ENCODE measurements around the gene KAT6B. TPM values are rescaled to one million over a fixed set of nuclear protein-coding genes. Genes with fewer than 3 reads are reported as not detected.

The KAT6B gene
- total RNA-seq, 2 experiments from 2014 or later, result 22.8 to 24.8 TPM

DNA sequence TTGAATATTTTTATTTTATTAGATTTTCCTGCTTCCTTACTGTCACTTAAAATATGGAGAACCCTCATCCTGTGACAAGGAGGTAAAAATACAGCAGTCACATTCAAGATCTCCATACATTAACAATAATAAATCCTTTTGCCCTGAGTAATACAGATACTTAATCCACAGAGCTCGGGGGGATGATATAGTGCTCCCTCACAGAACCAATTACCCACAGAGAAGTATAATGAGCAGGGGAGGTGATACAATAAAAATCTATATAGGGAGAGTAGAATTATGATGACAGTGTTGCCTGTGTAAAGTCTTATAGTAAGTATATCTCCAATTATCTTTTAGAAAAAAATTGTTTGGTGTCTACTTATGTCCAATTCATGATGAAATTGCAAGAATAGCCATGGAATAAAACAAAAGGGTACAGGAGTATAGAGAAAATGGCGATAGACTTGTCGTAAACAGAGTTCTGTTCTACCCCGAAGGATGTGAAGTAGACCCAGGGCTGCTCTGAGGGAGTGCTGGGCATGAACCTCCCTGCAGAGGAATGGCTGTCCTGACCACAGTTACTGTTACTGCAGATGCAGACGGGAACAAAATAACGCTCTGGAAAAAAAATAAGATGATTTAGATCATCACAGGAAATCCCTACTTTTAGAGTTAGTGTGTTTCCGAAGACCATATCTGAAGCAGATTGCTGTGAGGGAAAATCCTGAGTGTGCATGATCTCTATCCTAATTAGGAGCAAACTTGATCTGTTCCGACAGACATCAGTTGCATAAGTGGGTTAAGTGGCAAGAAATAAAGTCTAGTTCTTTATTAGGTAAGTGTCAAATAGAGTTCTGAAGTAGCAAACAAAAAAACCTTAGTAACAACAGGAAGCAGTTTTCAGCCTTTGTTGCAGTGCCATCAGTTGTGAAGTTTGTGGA, 123.7 kb downstream of the KAT6B start:
- H3K36me3 Mint-ChIP-seq (ENCODE audit: low read depth), result peaks cover 2% of the 10 kb centered on the region
- POLR2A ChIA-PET, result interaction anchor here (0.5 to 1.3 kb wide), 2 partner anchors 10 to 36 kb away, joined by 3 read pairs; no protein-coding TSS in a partner anchor
- CTCF ChIA-PET, result interaction anchor here (0.9 kb wide), 1 partner anchor 10 kb away, joined by 3 read pairs; no protein-coding TSS in a partner anchor
- H3K9me3 Mint-ChIP-seq, result no peaks in the 10 kb centered on the region
- intact Hi-C loops (cut with micrococcal nuclease), result no loop called here
- peak overlapping the region; percentile 40 for H3K27ac Mint-ChIP-seq
- H3K4me3 Mint-ChIP-seq, result no peak overlapping the region
- no peak for DNase-seq
- H3K4me1 Mint-ChIP-seq (ENCODE audit: low read depth), result peaks cover 45% of the 10 kb centered on the region
- ATAC-seq, result peak; percentile 45
- TF ChIP-seq, protein P1, sequence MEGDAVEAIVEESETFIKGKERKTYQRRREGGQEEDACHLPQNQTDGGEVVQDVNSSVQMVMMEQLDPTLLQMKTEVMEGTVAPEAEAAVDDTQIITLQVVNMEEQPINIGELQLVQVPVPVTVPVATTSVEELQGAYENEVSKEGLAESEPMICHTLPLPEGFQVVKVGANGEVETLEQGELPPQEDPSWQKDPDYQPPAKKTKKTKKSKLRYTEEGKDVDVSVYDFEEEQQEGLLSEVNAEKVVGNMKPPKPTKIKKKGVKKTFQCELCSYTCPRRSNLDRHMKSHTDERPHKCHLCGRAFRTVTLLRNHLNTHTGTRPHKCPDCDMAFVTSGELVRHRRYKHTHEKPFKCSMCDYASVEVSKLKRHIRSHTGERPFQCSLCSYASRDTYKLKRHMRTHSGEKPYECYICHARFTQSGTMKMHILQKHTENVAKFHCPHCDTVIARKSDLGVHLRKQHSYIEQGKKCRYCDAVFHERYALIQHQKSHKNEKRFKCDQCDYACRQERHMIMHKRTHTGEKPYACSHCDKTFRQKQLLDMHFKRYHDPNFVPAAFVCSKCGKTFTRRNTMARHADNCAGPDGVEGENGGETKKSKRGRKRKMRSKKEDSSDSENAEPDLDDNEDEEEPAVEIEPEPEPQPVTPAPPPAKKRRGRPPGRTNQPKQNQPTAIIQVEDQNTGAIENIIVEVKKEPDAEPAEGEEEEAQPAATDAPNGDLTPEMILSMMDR (IDR thresholded peaks at IDR 0.05), result no peak
- H3K27me3 Mint-ChIP-seq, result no peaks in the 10 kb centered on the region

DNA sequence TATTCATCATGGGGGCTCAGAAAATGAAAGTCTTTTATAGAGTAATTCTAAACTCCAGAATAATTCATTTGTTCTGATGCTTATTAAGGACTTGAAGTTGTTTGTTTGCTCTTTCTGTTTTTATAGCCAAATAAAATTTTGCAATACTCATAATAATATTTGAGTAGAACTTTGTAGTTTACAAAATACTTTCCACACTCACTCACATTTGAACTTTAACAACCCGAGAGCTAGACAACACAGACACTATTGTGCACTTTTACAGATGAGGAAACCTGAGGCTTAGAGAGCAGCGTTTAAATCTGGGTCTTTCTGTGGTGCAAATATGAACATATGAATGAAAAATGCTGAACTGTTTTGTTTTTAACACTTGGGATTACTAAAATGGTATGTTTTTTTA, 126.8 kb downstream of the KAT6B start:
- Mint-ChIP-seq H3K4me1 (ENCODE audit: low read depth) (peaks cover 61% of the 10 kb centered on the region), H3K36me3 (ENCODE audit: low read depth) (peaks cover 2% of the 10 kb centered on the region), H3K27ac (no peak overlapping the region), H3K4me3 (no peak overlapping the region), H3K9me3 (no peaks in the 10 kb centered on the region), H3K27me3 (no peaks in the 10 kb centered on the region)
- no peak for ATAC-seq
- CTCF ChIA-PET, result no interaction called here
- POLR2A ChIA-PET, result no interaction called here
- TF ChIP-seq, protein P1 (IDR thresholded peaks at IDR 0.05), result no peak
- intact Hi-C loops (cut with micrococcal nuclease), result no loop called here
- no peak for DNase-seq

DNA sequence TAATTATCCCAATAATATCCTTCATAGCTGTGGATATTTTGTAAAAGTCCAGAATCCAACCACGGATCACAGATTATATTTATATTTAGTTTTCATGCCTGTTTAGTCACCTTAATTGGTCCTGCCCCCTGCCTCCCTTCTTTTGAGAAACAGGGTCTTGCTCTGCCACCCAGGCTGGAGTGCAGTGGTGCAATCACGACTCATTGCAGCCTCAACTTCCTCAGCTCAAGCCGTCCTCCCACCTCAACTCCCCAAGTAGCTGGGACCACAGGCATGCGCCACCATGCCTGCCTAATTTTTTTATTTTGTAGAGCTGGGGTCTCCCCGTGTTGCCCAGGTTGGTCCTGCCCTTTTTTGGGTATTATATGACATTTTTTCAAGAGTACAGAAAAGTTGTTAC, 129.4 kb downstream of the KAT6B start:
- H3K4me3 Mint-ChIP-seq, result no peak overlapping the region
- ChIA-PET POLR2A (no interaction called here), CTCF (no interaction called here)
- no peaks in the 10 kb centered on the region for H3K36me3 Mint-ChIP-seq (ENCODE audit: low read depth)
- TF ChIP-seq, protein P1 (IDR thresholded peaks at IDR 0.05), result no peak
- intact Hi-C loops (cut with micrococcal nuclease), result no loop called here
- no peaks in the 10 kb centered on the region for H3K9me3 Mint-ChIP-seq
- H3K27me3 Mint-ChIP-seq, result no peaks in the 10 kb centered on the region
- DNase-seq (no peak), ATAC-seq (no peak)
- peaks cover 39% of the 10 kb centered on the region for H3K4me1 Mint-ChIP-seq (ENCODE audit: low read depth)
- H3K27ac Mint-ChIP-seq, result no peak overlapping the region

DNA sequence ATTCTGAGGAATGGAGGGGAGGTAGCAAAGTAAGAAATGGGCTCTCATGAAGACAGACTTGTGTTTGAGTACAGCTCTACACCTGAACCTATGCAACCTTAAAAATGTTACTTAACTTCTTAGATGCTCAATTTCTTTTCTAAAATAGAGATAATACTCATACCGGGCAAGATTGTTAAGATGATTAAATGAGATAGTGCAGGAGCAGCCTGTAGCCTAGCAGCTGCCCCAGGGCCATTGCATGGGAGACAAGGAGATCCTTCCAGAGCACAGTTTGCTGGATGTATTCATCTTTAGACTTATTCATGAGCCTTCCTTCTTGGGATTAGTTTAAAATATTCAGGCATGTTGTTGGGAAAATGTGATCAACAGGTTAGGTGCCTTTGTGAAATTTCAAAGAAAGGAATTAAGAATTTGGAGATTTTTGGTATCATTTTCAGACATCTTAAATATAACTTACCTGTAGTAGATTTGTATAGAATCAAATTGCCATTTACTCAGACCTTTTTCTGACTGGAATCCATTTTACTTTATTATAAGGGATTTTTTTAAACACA, 130.2 kb downstream of the KAT6B start:
- intact Hi-C loops (cut with micrococcal nuclease), result no loop called here

More for the DNA sequence above, 130.2 kb downstream of the KAT6B start:
- H3K36me3 Mint-ChIP-seq (ENCODE audit: low read depth), result no peaks in the 10 kb centered on the region
- ChIA-PET POLR2A (no interaction called here), CTCF (no interaction called here)
- no peak overlapping the region for H3K27ac Mint-ChIP-seq
- no peaks in the 10 kb centered on the region for H3K9me3 Mint-ChIP-seq
- TF ChIP-seq, protein P1 (IDR thresholded peaks at IDR 0.05), result no peak
- no peak for DNase-seq
- H3K4me1 Mint-ChIP-seq (ENCODE audit: low read depth), result peaks cover 44% of the 10 kb centered on the region
- H3K27me3 Mint-ChIP-seq, result no peaks in the 10 kb centered on the region
- no peak overlapping the region for H3K4me3 Mint-ChIP-seq
- no peak for ATAC-seq

Data from activated CD8-positive, alpha-beta T cell treated with anti-CD3 and anti-CD28 coated beads for 36 hours (primary cell).